ENCODE results near the gene MYL4.
"Not testable (repeated sequence)": the region's sequence is repeated elsewhere in the genome, so short reads cannot be mapped to it uniquely, and the experiment has no call there.

Gene MYL4

GRCh38 chr17:47180988-47181387 lies 28.2 kb upstream of the MYL4 start:
- H3K36me3 ChIP-seq (ENCODE audit: insufficient read depth, low read length), result peaks cover 35% of the 10 kb centered on the region
- H3K9me3 ChIP-seq (ENCODE audit: low read length); H3K4me1 ChIP-seq (ENCODE audit: insufficient read depth, low read length): not testable (repeated sequence)

GRCh38 chr17:47184681-47185080 lies 24.5 kb upstream of the MYL4 start:
- Histone ChIP-seq H3K4me1 (ENCODE audit: insufficient read depth, low read length) (peaks cover 8% of the 10 kb centered on the region), H3K9me3 (ENCODE audit: low read length) (no peaks in the 10 kb centered on the region), H3K27me3 (ENCODE audit: insufficient read depth, low read length) (no peaks in the 10 kb centered on the region), H3K4me3 (ENCODE audit: low read length) (no peak overlapping the region), H2AFZ (ENCODE audit: low read depth, low read length) (no peak overlapping the region), H3K36me3 (ENCODE audit: insufficient read depth, low read length) (peaks cover 17% of the 10 kb centered on the region)

More at GRCh38 chr17:47180988-47181387, 28.2 kb upstream of the MYL4 start:
- not testable (repeated sequence) for H3K4me3 ChIP-seq (ENCODE audit: low read length); H2AFZ ChIP-seq (ENCODE audit: low read depth, low read length); H3K27me3 ChIP-seq (ENCODE audit: insufficient read depth, low read length)

- Histone ChIP-seq H3K36me3 (ENCODE audit: insufficient read depth, low read length) (no peaks in the 10 kb centered on the region), H3K4me3 (ENCODE audit: low read length) (peak overlapping the region; percentile 67), H3K27me3 (ENCODE audit: insufficient read depth, low read length) (no peaks in the 10 kb centered on the region), H3K9me3 (ENCODE audit: low read length) (no peaks in the 10 kb centered on the region), H3K4me1 (ENCODE audit: insufficient read depth, low read length) (peaks cover 11% of the 10 kb centered on the region), H2AFZ (ENCODE audit: low read depth, low read length) (peak overlapping the region; percentile 67)
Observed at GRCh38 chr17:47188271-47188875, 20.8 kb upstream of the MYL4 start.

GRCh38 chr17:47188876-47189731 lies 20.0 kb upstream of the MYL4 start, which contains the start of gene CDC27:
TSS of gene CDC27 (minus strand) at chr17:47189295. CDS start at chr17:47189172, 123 bp downstream.
- H2AFZ ChIP-seq (ENCODE audit: low read depth, low read length), result peak within 1 kb of the TSS; percentile 67
- H3K27me3 ChIP-seq (ENCODE audit: insufficient read depth, low read length), result no peaks in the 10 kb centered on the region
- H3K4me1 ChIP-seq (ENCODE audit: insufficient read depth, low read length), result peaks cover 11% of the 10 kb centered on the region
- H3K9me3 ChIP-seq (ENCODE audit: low read length), result no peaks in the 10 kb centered on the region
- peak within 1 kb of the TSS; percentile 67 for H3K4me3 ChIP-seq (ENCODE audit: low read length)
- H3K36me3 ChIP-seq (ENCODE audit: insufficient read depth, low read length), result no peaks in the 10 kb centered on the region

- Histone ChIP-seq H3K36me3 (ENCODE audit: insufficient read depth, low read length) (no peaks in the 10 kb centered on the region), H2AFZ (ENCODE audit: low read depth, low read length) (peak overlapping the region; percentile 64), H3K4me3 (ENCODE audit: low read length) (peak overlapping the region; percentile 67), H3K4me1 (ENCODE audit: insufficient read depth, low read length) (peaks cover 11% of the 10 kb centered on the region), H3K27me3 (ENCODE audit: insufficient read depth, low read length) (no peaks in the 10 kb centered on the region), H3K9me3 (ENCODE audit: low read length) (no peaks in the 10 kb centered on the region)
Observed at GRCh38 chr17:47189732-47190237, 19.4 kb upstream of the MYL4 start.

- H2AFZ ChIP-seq (ENCODE audit: low read depth, low read length), result no peak overlapping the region
- H3K4me1 ChIP-seq (ENCODE audit: insufficient read depth, low read length), result peaks cover 11% of the 10 kb centered on the region
- no peaks in the 10 kb centered on the region for H3K9me3 ChIP-seq (ENCODE audit: low read length)
- H3K36me3 ChIP-seq (ENCODE audit: insufficient read depth, low read length), result no peaks in the 10 kb centered on the region
- H3K27me3 ChIP-seq (ENCODE audit: insufficient read depth, low read length), result no peaks in the 10 kb centered on the region
- H3K4me3 ChIP-seq (ENCODE audit: low read length), result no peak overlapping the region
Observed at GRCh38 chr17:47190243-47190642, 18.9 kb upstream of the MYL4 start.

- Histone ChIP-seq H3K36me3 (ENCODE audit: insufficient read depth, low read length) (no peaks in the 10 kb centered on the region), H3K9me3 (ENCODE audit: low read length) (no peaks in the 10 kb centered on the region), H2AFZ (ENCODE audit: low read depth, low read length) (no peak overlapping the region), H3K4me1 (ENCODE audit: insufficient read depth, low read length) (peaks cover 11% of the 10 kb centered on the region), H3K4me3 (ENCODE audit: low read length) (no peak overlapping the region), H3K27me3 (ENCODE audit: insufficient read depth, low read length) (no peaks in the 10 kb centered on the region)
Observed at GRCh38 chr17:47190770-47191169, 18.4 kb upstream of the MYL4 start.

GRCh38 chr17:47192554-47192953 lies 16.6 kb upstream of the MYL4 start:
- Histone ChIP-seq H3K4me3 (ENCODE audit: low read length) (no peak overlapping the region), H2AFZ (ENCODE audit: low read depth, low read length) (no peak overlapping the region), H3K4me1 (ENCODE audit: insufficient read depth, low read length) (peaks cover 11% of the 10 kb centered on the region), H3K27me3 (ENCODE audit: insufficient read depth, low read length) (no peaks in the 10 kb centered on the region), H3K9me3 (ENCODE audit: low read length) (no peaks in the 10 kb centered on the region), H3K36me3 (ENCODE audit: insufficient read depth, low read length) (no peaks in the 10 kb centered on the region)

GRCh38 chr17:47193931-47194511 lies 15.1 kb upstream of the MYL4 start:
- H3K4me3 ChIP-seq (ENCODE audit: low read length), result no peak overlapping the region
- H2AFZ ChIP-seq (ENCODE audit: low read depth, low read length), result no peak overlapping the region
- H3K27me3 ChIP-seq (ENCODE audit: insufficient read depth, low read length), result no peaks in the 10 kb centered on the region
- H3K4me1 ChIP-seq (ENCODE audit: insufficient read depth, low read length), result peaks cover 5% of the 10 kb centered on the region
- no peaks in the 10 kb centered on the region for H3K9me3 ChIP-seq (ENCODE audit: low read length)
- H3K36me3 ChIP-seq (ENCODE audit: insufficient read depth, low read length), result no peaks in the 10 kb centered on the region

- no peaks in the 10 kb centered on the region for H3K27me3 ChIP-seq (ENCODE audit: insufficient read depth, low read length)
- no peak overlapping the region for H2AFZ ChIP-seq (ENCODE audit: low read depth, low read length)
- H3K4me1 ChIP-seq (ENCODE audit: insufficient read depth, low read length), result no peaks in the 10 kb centered on the region
- no peak overlapping the region for H3K4me3 ChIP-seq (ENCODE audit: low read length)
- no peaks in the 10 kb centered on the region for H3K36me3 ChIP-seq (ENCODE audit: insufficient read depth, low read length)
- H3K9me3 ChIP-seq (ENCODE audit: low read length), result no peaks in the 10 kb centered on the region
Observed at GRCh38 chr17:47197821-47198220, 11.3 kb upstream of the MYL4 start.

GRCh38 chr17:47199627-47200324 lies 9.4 kb upstream of the MYL4 start:
- Histone ChIP-seq H3K36me3 (ENCODE audit: insufficient read depth, low read length) (no peaks in the 10 kb centered on the region), H3K27me3 (ENCODE audit: insufficient read depth, low read length) (no peaks in the 10 kb centered on the region), H3K4me3 (ENCODE audit: low read length) (no peak overlapping the region), H3K9me3 (ENCODE audit: low read length) (peaks cover 2% of the 10 kb centered on the region), H3K4me1 (ENCODE audit: insufficient read depth, low read length) (no peaks in the 10 kb centered on the region), H2AFZ (ENCODE audit: low read depth, low read length) (no peak overlapping the region)

- H3K36me3 ChIP-seq (ENCODE audit: insufficient read depth, low read length), result no peaks in the 10 kb centered on the region
- no peaks in the 10 kb centered on the region for H3K27me3 ChIP-seq (ENCODE audit: insufficient read depth, low read length)
- H3K4me3 ChIP-seq (ENCODE audit: low read length), result no peak overlapping the region
- H3K4me1 ChIP-seq (ENCODE audit: insufficient read depth, low read length), result no peaks in the 10 kb centered on the region
- no peak overlapping the region for H2AFZ ChIP-seq (ENCODE audit: low read depth, low read length)
- H3K9me3 ChIP-seq (ENCODE audit: low read length), result peaks cover 2% of the 10 kb centered on the region
Observed at GRCh38 chr17:47200325-47200664, 8.9 kb upstream of the MYL4 start.

GRCh38 chr17:47201166-47201565 lies 8.0 kb upstream of the MYL4 start:
- Histone ChIP-seq H3K9me3 (ENCODE audit: low read length) (peaks cover 2% of the 10 kb centered on the region), H2AFZ (ENCODE audit: low read depth, low read length) (no peak overlapping the region), H3K4me3 (ENCODE audit: low read length) (no peak overlapping the region), H3K36me3 (ENCODE audit: insufficient read depth, low read length) (no peaks in the 10 kb centered on the region), H3K4me1 (ENCODE audit: insufficient read depth, low read length) (no peaks in the 10 kb centered on the region), H3K27me3 (ENCODE audit: insufficient read depth, low read length) (no peaks in the 10 kb centered on the region)
